GM18505 (cell line): ENCODE results near the gene ELP5.
A peak's percentile ranks its signal among the peaks of the same experiment; 100 is the strongest.

Experiments
- ATAC-seq: cut with Tn5 transposase; IDR thresholded peaks from one replicate; pipeline ENCODE4 v1.9.1; 2021; ENCODE audit not compliant: unreplicated experiment
- POLR2A ChIP-seq: IDR thresholded peaks from 4 replicates; pipeline ENCODE4 v1.6.1; 2011; ENCODE audit warnings: borderline replicate concordance; ENCODE audit not compliant: insufficient read depth, insufficient read length; ENCODE audit errors: extremely low read depth

ELP5 gene

DNA sequence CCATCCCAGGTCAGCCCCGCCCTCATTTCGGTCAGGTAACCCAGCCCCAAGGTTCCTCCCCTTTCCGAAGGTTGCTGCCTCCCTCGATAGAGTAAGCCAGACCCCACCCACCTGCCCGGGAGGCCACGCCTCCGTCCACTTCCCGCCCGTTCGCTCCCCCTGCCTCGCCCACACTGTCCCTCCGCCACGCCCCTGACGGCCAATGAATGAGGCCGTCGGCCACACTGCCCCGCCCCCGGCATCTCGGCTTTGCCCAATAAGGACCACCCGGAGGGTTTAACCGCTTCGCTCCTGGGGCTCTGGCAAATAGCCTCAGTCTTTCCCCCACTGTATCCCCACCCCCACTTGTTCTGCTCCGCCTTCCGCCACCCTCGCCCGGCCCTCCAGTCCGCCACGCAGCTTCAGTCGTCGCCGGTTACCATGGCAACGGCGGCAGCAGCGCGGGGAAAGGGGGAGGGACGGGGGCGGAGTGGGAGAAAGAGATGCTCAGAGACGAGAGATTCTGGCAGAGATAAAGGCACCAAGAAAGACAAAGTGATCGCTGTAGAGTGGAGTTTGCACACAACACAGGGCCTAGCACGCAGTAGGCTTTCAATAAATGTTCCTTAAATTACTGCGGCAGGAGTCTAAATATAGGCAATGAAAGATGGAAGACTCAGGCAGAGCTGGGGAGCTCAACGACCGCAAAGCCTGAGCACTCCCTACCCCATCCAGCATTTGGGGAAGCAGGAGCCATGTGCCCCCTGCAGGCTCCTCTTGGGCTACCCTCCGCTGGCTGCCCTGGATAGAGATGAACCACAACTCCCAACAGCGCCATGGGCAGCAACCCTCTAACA lies 37.5 kb upstream of the ELP5 start:
- ATAC-seq, result peak; percentile 79
- TF ChIP-seq POLR2A, result no peak

DNA sequence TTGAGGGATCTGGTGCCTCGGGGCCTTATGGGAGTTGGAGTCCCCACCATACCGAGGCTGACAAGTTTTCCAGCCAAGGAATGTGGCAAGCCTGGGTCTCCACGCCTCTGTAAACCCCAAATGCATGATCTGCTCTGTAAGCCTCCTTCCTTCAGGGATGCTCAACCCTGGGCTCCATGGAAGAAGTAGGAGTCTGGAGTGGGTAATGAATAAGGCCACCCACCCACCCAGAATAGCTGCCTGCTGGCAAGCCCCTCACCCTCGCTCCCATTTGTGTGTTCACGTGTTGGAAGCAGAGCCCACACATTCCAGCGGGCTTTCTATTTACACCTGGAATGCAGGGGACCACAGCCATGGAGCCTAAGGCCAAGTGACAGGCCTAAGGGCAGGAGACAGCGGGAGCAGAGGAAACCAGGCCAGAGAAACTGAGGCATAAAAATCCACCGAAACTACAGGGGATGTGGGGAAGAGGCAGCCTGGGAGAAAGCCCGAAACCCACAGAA lies 36.8 kb upstream of the ELP5 start:
- ATAC-seq, result no peak
- TF ChIP-seq POLR2A, result no peak

- ATAC-seq, result no peak
- TF ChIP-seq POLR2A, result no peak
These were observed 36.3 kb upstream of the ELP5 start for GRCh38 chr17:7215652-7216180.

- ATAC-seq, result no peak
- no peak for TF ChIP-seq POLR2A
These were observed 35.5 kb upstream of the ELP5 start for GRCh38 chr17:7216242-7217112.

DNA sequence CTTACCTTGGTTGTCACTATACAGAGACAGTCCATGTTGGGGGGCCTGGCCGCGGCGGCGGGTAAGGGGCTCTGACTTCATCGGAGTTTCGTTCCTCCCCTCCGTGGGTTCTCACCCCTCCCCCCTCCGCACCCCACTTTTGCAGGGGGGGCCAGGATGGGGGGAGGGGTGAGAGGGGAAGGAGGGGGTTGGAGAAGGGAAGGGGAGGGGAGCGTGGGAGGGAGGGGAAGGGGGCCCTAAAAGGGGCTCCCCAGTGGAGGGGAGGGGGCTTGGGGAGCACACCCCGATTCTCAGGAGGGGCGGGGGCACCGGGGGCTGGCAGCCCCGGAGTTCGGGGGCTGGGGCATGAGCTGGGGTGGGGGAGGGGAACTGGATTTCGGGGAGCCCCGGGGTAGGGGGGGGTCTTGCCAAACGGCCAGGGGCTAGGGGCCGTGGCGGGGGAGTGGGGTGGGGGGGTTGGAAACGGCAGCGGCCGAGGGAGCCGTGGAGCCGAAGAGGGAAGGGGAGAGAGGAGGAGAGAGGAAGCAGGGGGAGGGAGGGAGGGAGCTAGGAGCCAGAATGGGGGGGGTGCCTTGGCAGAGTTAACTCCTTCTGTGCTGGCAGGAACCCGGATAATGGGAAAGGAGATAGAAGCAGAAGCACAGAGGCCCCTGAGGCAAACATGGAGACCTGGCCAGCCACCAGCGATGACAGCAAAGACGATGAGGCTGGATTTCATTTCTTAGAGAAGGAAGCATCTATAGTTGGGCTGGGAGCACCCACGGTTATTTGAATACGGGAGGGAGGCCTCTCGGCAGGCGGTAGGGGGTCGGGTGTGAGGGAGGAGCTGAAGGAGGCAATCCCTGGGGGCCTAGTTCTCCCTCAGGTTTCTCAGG lies 34.7 kb upstream of the ELP5 start:
- ATAC-seq, result no peak
- no peak for TF ChIP-seq POLR2A

- ATAC-seq, result no peak
- TF ChIP-seq POLR2A, result no peak
These were observed 33.8 kb upstream of the ELP5 start for GRCh38 chr17:7218166-7218565.

GRCh38 chr17:7218758-7219157 lies 33.3 kb upstream of the ELP5 start:
- no peak for TF ChIP-seq POLR2A
- no peak for ATAC-seq

DNA sequence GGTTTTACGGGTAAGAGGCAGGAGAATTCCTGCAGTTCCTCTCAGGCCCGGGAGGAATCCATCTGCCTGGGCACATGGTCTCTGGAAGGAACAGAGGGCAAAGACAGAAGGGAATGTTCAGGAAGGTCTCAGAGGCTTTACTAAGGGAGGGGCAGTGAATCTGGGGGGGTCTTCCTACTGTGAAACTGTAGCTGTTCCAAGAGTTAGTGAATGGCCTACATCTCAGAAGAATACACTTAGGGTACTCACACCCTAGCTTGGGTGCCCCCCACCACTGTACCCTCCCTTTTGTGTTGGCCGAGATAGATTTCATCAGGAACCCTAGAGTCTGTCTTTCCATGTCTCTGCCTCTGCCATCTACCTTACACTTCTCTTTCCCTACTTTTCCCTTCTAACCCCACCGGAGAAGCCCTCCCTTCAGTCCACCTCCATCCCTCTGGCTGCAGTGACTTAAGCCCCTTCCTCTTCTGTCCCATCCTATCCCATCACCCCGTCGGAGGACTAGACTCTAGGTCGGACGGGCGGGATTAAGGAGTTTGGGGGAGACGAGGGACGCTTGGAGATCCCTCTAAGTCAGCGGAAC lies 32.7 kb upstream of the ELP5 start:
- no peak for ATAC-seq
- TF ChIP-seq POLR2A, result no peak

DNA sequence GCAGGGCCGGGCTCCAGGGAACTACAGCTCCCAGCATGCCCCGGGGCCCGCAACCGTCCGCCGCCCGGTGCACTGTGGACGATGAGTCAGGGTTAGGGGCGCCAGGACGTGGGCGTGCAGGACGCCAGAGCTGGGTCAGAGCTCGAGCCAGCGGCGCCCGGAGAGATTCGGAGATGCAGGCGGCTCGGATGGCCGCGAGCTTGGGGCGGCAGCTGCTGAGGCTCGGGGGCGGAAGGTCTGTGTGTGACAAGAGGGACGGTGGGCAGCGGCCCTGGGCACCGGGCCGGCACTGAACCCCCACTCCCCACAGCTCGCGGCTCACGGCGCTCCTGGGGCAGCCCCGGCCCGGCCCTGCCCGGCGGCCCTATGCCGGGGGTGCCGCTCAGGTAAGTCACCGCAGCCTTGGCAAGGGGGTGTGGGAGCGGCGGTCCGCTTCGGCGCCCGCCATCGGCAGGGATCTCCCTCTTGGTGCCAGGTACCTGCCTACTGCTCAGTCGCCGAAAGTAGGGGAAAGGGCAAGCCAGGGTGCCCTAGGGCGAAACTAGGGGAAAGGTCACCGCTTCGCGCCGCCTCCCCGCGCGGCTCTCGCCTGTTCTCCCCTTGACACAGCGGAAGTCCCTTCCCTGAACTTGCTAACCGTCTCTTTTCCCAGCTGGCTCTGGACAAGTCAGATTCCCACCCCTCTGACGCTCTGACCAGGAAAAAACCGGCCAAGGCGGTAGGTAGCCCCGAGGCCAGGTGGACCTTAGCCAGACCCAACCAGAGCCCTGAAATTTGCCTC lies 32.0 kb upstream of the ELP5 start, which contains the start of the genes ACADVL and DLG4:
TSS of gene ACADVL (plus strand) at position 127 of the 781 bp plus-strand sequence. CDS start at position 174, 47 bp downstream.
TSS of gene DLG4 (minus strand) at position 25 of the 781 bp plus-strand sequence.
- TF ChIP-seq POLR2A, result peak; percentile 68
- no peak for ATAC-seq

DNA sequence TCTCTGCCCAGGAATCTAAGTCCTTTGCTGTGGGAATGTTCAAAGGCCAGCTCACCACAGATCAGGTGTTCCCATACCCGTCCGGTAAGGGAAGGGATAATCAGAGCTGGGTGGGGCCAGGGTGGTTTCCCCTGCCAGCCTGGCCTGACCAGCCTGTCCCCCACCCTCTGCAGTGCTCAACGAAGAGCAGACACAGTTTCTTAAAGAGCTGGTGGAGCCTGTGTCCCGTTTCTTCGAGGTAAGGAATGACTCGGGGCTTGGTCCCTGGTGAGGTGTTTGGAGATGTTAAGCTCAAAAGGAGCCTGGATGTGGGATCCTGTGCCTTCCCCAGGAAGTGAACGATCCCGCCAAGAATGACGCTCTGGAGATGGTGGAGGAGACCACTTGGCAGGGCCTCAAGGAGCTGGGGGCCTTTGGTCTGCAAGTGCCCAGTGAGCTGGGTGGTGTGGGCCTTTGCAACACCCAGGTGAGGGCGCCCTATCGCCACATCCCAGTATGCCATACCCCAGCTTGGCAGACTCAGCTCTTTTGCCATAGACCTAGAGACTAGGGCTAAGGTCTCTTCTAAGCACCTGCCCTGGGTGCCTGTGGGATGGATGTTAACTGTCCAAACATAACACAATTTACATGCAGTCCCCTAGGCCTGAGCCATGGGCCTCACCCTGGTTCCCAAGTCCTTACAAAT lies 31.3 kb upstream of the ELP5 start:
- TF ChIP-seq POLR2A, result peak; percentile 15
- ATAC-seq, result no peak

DNA sequence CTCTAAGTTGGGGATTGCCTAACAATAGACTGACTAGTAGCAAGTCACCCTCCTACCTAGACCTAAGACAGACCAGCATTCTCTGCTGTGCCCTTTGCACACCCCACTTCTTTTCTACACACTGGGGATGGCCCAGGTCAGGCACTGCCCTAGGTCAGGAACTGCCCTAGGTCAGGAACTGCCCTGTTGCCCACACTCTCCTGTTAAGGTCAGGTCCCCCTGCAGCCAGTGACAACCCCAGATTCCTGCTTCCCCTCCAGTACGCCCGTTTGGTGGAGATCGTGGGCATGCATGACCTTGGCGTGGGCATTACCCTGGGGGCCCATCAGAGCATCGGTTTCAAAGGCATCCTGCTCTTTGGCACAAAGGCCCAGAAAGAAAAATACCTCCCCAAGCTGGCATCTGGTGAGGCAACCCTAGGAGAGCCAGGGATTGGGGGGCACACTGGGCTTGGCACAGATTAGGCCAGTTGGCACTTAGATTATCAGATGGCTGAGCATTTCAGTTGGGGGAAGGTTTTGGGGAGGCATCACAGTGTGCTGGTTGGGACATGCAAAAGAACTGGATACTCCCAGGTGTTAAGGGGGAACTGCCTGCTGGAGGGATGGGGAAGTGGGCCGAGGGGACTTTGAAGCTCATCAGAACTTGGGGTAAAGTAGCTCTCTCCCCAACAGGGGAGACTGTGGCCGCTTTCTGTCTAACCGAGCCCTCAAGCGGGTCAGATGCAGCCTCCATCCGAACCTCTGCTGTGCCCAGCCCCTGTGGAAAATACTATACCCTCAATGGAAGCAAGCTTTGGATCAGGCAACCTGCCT lies 30.5 kb upstream of the ELP5 start:
- no peak for ATAC-seq
- TF ChIP-seq POLR2A, result peak; percentile 17
